Hypothalamus (tissue), 51 donors: ENCODE measurements around the gene KDM4B.

ENCODE experiments used
- DNase-seq, 51 donors: peaks; one replicate each; lab custom pipeline; 2025; lab: John Stamatoyannopoulos, UW

KDM4B gene

DNA sequence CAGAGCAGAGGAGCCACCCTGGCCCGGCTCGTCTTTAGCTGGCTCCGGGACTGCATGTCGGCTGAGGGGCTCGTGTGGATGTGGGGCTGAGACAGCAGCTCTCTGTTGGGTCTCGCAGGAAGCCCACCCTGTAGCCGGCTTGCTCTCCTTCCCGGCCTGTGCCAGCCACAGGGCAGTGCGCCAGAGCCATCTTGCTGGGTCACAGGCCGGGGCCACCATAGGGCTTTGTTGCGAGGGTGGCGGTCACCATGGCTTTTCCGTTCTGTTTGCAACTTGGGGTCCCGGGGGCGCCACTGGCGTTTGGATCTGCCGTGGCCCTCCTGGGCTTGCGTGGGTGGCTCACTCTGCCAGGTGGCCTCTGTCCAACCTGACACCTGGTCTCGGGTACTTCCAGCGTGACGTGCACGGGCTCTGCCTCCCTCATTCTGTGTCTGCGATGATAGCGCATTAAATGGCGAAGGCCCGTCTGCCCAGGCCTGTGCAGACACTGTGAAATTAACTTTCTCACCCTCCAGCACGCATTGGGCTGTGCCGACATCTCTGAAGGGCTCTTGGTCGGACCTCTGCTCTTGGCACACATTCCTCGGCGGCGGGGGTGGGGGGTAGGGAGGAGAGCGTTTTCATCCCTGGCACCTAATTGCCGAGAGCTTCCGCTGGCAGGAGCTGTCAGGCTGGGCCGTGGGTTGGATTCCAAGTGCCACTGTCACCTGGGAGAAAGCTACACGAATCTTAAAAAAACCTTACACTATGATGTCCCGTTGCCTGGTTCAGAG is 95.1 kb downstream of the KDM4B start:
- no peak for DNase-seq

DNA sequence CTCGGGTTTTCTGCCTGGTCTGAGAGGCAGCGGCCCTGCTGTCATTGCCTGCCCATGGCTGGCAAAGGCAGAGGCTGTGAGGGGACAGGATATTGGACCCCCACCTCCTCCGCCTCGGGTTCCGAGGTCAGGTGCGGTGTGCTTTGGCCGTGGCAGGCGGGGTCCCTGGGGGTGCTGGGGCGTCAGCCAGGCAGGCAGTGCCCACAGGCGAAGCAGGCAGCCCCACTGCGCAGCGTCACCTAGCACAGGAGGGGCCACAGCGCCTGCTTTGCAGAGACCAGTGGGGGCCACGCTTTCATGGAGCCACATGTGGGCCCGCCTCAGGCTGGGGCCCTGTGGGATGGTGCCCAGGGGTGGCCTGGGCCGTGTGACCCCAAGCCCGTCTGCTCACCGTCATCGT is 96.0 kb downstream of the KDM4B start:
- DNase-seq: no peak

DNA sequence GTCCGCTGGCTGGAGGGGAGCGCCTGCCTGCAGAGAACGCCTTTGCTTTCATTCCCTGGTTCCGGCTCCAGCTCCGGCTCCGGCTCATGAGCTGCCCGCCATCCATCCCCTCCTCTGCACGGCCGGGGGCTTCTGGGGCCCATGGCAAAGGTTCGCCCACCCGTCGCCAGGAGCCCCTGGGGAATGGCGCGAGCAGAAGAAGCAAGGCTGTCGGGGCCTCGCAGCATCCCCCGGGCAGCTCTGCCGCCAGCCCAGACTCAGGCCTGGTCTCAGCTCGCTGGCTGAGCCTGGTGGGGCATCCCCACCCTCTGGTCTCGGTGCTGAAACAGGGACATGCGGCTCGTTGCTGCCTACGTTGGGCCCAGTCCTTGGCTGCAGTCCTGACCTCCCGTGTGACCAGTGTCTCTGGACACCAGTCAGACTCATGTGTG is 96.8 kb downstream of the KDM4B start:
- no peak for DNase-seq

DNA sequence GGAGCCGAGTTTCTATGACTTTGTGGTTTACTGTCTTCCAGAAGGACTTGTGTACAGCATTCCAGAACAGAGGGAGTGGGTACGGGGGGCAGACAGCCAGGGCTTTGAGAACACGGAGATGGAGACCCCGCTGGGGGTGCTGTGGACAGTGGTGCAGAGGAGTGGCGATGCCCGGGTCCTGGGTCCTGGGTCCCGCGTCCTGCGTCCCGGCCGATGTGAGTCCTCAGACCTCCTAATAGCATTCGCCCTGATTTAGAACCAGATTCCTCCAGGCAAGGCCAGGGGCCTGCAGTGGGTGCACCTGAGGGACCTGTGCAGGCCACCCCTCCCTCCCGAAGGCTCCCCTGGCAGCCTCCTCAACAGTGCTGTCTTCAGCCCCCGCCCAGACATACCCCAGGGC is 97.9 kb downstream of the KDM4B start:
- DNase-seq: no peak

DNA sequence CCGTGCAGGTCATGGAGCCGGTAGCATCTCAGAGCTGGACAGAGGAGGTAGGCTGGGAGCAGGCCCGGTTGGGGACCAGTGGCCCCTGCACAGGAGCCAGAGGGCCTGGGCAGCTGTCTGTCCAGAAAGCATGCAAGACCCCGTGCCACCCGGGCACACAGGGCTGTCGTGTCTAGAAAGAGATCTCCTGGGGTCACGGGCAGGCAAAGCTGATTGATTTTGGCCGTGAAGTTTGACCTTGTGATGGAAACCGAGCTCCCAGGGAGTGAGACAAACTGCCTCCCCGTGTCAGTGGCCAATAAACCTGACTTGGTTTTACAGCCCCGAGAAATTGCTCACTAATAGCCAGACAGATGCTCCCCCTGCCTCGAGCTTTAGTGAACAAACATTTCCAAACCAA is 98.8 kb downstream of the KDM4B start:
- DNase-seq: no peak

DNA sequence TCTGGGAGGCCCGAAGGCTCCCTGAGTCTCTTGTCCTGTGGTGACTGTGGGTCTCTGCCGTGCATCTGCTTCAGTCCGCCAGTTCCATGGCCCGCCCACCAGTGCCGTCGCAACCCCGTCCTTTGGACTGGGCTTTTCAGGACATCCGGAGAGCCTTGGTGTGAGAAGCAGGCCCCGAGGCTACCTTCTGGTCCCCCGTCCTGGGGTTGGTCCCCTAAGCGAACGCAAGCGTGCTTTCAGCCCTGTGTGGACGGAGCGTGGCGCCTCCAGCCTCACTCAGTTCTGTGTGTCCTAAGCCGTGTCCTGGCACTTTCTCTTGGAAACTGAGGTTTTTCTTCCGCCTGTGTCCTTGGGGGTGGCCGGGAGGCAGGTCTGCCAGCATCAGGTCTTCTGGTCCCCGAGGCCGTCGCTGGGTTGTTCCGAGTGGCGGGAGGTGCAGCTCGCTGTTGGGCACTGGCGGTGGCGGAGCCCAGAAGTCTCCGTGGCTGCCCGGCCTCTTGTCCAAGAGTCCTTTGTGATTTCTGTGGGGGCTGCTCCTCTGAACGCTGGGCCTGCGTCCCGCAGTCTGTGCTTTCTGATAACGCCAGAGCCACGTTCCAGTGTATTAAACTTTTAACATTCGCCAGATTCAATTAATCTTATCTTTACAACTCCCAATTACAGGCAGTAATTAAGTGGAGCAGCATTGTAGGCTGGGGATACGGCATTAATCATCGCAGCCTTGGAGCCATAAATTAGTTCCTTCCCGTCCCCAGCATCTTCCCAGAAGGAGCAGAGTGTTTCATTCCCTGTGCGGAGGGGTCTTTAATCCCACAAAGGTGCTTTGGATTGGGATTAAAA is 99.5 kb downstream of the KDM4B start:
- no peak for DNase-seq

DNA sequence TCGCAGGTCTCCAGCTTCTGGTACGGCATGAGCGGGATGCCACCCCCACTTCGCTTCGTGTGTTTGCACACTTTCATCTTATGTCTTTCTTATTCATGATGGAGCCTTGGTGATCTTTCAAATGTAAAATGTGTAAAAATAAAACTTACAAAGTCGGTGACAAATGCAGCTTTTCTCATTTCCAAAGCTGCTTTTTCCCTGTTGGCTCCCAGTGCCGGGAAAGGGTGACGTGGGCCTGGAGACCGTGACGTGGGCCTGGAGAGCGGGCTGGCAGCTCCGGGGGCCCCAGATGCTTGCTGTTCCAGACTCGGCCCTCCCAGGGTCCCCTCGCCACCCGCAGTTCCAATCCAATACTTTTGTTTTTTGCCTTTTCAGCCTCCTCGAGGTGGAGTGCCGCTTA is 101.4 kb downstream of the KDM4B start:
- peak in 2 of 51 donors; percentile 14 to 59 for DNase-seq

DNA sequence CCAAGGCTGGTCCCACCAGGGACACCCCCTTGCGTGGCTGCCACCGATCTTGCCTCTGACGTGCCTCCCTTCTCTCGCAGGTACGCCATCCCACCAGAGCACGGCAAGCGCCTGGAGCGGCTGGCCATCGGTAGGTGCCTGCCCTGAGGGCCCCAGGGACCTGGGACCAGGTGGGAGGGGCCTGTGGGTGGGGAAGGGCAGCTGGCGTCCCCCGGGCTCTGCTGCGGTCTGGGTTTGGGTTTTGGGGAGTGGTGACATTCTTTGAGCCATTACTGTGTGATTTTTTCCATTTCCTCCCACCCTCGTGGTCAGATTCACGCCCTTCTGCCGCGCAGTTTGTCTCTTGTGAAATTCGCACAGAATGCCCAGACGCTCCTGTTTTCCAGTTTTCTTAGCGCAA is 102.0 kb downstream of the KDM4B start:
- no peak for DNase-seq

DNA sequence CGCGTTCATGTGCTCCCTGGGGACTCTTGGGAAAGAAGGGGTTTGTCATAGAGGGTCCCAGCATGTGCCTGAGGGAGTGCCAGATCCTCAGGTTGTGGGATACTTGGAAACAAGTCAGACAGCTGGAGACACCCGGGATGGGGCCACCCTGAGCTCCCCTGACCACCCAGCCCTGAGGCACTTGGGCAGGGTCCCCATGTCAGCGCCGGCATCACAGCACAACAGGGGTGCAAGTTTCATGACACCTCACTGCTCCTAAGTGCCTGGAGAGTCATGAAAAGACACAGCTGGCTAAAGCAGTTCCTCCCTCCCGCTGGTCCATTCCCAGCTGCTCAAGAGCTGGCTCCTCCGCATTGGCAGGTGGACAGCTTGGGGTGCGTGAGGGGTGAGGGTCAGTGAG is 102.7 kb downstream of the KDM4B start:
- DNase-seq: no peak

DNA sequence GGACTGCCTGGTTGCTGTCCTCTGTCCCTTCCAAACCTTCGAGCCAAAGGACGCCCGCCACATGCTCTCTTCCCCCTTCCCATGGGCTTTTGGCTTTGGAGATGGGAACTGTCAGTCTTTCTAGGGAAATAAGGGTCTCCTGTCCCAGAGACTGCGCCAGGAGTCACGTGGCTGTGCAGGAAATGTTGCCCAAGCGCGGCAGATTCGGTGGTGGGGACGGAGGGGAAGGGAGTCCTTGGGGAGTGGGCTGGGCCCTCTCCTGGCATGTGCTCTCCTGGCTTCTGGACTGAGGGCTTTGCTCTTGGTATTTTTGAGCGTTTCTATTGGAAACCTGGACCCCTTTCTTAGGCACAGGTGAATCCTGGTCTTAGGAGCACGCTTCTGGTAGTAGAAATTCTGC is 103.2 kb downstream of the KDM4B start:
- DNase-seq: no peak

DNA sequence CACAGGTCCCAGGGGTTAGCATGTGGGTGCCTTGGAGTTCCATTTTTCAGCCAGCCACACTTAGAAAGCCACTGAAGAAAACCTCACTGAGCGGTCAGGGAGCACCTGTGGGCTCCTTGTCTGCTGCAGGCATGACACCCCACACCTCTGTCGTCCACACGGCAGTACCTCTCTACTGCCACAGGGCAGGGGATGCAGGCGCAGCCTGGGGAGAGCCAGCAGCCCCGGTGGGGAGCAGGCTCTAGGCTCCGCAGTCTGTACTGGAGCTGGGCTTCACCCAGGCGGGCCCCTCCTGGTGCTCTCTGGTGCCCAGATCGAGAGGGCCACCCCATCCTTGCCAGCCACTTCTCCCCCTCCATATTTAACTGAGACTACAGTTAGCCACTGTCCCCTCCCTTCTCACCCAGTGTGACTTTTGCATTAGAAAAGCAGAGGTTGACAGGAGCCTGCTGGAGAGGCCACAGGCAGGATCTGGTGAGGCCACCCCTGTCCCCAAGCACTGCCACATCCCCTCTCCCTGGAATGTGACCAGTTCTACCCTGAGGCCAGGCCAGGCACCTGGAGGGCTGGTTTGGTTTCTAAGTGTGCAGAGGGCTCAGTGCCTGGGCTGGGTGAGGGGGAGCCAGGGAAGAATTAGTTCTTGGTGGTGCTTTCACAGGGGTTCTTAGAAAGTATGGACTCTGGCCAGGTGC is 104.4 kb downstream of the KDM4B start:
- no peak for DNase-seq

DNA sequence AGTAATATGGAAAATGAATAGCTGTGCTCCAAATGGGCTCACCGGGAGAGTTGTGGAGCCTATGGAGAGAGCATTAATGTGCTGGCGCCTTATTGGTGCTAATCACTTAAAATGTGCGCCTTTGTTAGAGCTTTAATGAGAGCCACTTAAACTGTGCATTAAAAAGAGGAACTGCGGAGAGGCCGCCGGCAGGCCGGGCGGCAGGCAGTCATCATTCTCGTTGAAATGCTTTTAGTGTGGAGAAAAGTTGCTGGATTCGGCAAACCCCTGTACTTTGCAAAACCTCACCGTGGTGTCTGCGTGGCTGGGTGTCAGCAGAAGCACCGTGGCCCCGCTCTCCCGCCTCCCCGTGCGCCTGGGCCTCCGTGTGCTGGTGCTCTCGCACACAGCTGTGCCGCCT is 105.5 kb downstream of the KDM4B start:
- DNase-seq: no peak

DNA sequence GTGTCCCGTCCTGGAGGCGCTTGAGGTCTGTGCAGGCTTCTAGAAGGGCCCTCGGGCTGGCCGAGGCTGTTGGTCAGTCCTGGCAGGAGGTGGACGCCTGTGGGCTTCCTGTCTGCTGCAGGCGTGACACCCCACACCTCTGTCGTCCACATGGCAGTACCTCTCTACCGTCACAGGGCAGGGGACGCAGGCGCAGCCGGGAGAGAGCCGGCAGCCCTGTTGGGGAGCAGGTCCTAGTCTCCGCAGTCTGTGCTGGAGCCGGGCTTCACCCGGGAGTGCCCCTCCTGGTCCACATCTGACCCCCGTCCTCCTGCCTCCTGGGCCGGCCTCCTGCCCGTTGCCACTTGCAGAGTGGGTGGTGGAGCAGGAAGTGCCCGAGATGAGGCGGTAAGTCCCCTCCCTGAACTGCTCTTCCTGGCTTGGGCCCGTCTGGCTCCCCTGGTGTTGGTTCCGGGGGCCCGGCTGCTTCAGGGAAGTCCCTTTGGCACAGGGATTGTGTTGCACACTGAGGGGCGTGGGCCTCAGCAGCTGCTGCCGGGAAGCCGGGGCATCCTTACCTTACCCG is 106.0 kb downstream of the KDM4B start:
- no peak for DNase-seq

DNA sequence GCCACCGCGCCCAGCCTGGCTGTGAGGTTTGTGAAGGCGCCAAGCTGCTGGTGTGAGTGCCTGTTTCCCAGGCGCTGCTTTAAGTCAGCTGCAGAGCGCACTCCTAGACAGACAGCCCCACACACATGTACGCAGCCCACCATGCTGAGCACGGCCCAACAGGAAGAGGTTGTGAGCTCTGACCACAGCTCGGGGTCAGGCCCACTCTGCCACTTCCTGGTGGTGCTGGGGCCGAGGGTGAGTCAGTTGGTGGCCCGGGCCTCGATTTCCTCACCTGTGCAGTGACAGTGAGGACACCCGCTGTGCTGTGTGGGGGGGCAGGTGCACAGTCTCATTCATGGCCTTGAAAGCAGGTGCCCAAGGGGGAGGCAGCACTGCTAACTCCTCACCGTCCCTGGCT is 106.7 kb downstream of the KDM4B start:
- DNase-seq: no peak

DNA sequence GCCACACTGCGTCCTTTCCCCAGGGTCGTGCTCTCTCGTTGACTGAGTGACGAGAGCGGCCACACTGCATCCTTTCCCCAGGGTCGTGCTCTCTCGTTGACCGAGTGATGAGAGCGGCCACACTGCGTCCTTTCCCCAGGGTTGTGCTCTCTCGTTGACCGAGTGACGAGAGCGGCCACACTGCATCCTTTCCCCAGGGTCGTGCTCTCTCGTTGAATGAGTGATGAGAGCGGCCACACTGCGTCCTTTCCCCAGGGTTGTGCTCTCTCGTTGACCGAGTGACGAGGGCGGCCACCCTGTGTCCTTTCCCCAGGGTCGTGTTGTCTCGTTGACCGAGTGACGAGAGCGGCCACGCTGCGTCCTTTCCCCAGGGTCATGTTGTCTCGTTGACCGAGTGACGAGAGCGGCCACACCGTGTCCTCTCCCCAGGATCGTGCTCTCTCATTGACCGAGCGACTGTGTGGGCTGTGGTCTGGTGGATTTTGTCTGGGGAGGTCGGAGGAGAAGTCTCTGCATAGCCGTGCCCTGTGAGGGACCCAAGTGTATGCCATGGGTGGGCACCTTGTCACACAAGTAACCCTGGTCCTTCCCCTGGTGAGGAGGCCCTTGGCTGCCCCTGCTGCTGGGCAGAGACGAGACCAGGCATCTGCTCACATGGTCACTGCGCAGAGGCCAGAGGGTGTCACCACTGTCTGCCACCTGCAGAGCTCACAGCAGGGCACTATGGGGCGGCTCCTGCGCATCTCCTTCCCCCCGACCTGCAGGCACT is 107.7 kb downstream of the KDM4B start:
- DNase-seq: no peak

DNA sequence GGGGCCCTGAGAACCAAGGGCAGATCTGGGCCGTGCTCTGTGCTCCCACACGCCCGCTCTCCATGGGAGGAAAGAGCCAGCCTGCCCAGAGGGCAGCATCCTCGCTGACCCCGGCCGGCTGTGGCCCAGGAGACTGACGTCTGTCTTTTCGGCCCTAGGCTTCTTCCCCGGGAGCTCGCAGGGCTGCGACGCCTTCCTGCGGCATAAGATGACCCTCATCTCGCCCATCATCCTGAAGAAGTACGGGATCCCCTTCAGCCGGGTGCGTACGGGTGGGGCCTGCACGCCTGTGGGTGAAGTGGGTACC is 108.2 kb downstream of the KDM4B start:
- no peak for DNase-seq

DNA sequence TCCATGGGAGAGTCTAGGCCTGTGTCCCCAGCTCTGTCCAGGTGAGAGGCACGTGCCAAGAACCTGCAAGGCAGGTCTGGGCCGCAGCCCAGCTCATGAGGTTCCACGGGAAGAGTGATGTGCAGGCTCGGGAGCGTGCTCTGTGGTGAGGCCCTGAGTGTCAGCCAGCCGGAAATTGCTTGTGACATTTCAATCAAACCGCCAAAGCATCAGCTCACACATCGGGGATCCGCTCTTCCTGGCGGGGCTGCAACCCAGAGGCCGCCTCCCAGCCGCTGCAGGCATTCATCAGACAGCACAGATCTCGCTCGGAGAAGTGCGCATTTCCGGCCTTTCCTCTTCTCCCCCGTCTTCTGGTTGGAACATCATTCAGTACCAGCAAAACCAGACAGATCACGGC is 109.3 kb downstream of the KDM4B start:
- DNase-seq: peak in 6 of 51 donors; percentile 12 to 67 (median 27)

DNA sequence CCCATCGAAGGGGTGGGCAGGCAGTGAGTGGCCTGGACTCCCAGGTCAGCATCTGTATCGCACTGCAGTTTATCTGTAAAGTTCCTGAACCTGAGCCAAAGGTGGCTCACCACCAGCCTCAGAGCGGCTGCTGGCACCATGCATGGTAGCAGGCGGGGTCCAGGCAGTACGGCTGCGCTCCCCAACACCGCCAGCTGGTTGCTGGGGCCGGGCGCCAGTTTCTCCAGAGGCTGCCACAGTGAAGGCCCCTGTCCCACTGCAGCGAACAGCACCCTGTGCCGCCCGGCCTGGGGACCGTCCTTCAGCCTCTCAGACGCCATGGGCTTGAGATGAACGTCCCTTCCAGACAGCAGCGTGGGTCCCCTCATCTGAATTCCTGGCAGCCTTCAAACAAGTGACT is 109.8 kb downstream of the KDM4B start:
- DNase-seq: peak in 33 of 51 donors; percentile 8 to 74 (median 35)

DNA sequence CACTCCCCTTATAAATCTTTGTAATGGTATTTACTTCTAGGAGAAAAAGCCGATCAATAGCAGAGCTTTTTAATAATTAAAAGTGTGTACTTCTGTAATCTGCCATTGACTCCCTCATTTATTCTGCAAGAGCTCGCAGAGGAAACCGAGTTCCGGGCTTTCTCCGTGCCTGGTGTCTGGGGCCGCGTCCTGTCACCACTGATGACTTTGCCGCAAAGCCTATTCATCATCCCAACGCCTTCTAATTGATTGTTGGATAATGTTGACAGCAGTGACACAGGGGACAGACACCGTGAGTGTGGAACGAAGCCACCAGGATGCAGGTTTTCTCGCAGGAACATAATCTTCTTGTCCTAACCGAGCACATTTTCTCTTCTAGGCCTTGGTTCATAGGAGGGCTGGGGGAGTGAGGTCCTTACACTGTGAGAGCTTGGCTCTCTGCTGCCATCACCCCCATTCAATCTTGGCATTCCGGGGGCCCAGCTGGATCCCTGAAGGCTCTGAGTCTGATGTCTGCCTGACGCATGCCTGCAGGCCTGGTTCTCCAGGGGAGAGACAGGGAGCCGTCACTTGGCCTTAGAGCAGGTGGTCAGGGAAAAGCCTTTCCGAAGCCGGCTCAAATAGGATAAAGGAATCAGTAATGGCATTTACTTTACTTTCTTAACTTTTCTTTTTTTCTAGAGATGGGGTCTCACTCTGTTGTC is 110.3 kb downstream of the KDM4B start:
- DNase-seq: peak in 2 of 51 donors; percentile 22 to 24
